ENCODE measurements around the gene ENTPD2. TPM values are rescaled to one million over a fixed set of nuclear protein-coding genes. Genes with fewer than 3 reads are reported as not detected.
"Not testable (repeated sequence)": the region's sequence is repeated elsewhere in the genome, so short reads cannot be mapped to it uniquely, and the experiment has no call there.

Gene ENTPD2
- polyA plus RNA-seq, 2 donors: 1.5 to 1.6 TPM

GRCh38 chr9:137064880-137065164 is 11.0 kb upstream of the ENTPD2 start:
- Histone ChIP-seq H3K9me3 (ENCODE audit: control insufficient read depth in 2 of 2, insufficient read depth in 1 of 2, low read depth in 1 of 2, low read length in 1 of 2) (no peaks in the 10 kb centered on the region), H3K4me1 (ENCODE audit: control insufficient read depth in 2 of 2, insufficient read depth in 2 of 2, low read length in 1 of 2) (peaks cover 0 to 22% of the 10 kb centered on the region in 2 donors), H3K27me3 (ENCODE audit: control insufficient read depth in 1 of 2, insufficient read depth in 2 of 2, low read length in 2 of 2) (no peaks in the 10 kb centered on the region), H3K4me3 (ENCODE audit: low read depth in 1 of 2, low read length in 2 of 2) (no peak overlapping the region), H3K36me3 (ENCODE audit: control insufficient read depth in 2 of 2, insufficient read depth in 2 of 2, low read length in 1 of 2) (peaks cover 0 to 4% of the 10 kb centered on the region in 2 donors), H3K27ac (ENCODE audit: low read depth in 2 of 2, low read length in 1 of 2) (no peak overlapping the region)
- WGBS, 2 donors: 67 to 75% methylated on average over 11 to 12 of the region's 12 CpGs

- Histone ChIP-seq H3K9me3 (ENCODE audit: control insufficient read depth in 2 of 2, insufficient read depth in 1 of 2, low read depth in 1 of 2, low read length in 1 of 2) (no peaks in the 10 kb centered on the region), H3K27ac (ENCODE audit: low read depth in 2 of 2, low read length in 1 of 2) (no peak overlapping the region), H3K36me3 (ENCODE audit: control insufficient read depth in 2 of 2, insufficient read depth in 2 of 2, low read length in 1 of 2) (peaks cover 0 to 4% of the 10 kb centered on the region in 2 donors), H3K27me3 (ENCODE audit: control insufficient read depth in 1 of 2, insufficient read depth in 2 of 2, low read length in 2 of 2) (no peaks in the 10 kb centered on the region), H3K4me3 (ENCODE audit: low read depth in 1 of 2, low read length in 2 of 2) (no peak overlapping the region), H3K4me1 (ENCODE audit: control insufficient read depth in 2 of 2, insufficient read depth in 2 of 2, low read length in 1 of 2) (peaks cover 0 to 16% of the 10 kb centered on the region in 2 donors)
- WGBS, 2 donors: 43 to 46% methylated on average over 50 to 55 of the region's 55 CpGs
Observed at GRCh38 chr9:137064027-137064879, 10.4 kb upstream of the ENTPD2 start.

- 82% methylated on average over 25 to 26 of the region's 26 CpGs for WGBS, 2 donors
- Histone ChIP-seq H3K4me3 (ENCODE audit: low read depth in 1 of 2, low read length in 2 of 2) (no peak overlapping the region), H3K27ac (ENCODE audit: low read depth in 2 of 2, low read length in 1 of 2) (no peak overlapping the region), H3K36me3 (ENCODE audit: control insufficient read depth in 2 of 2, insufficient read depth in 2 of 2, low read length in 1 of 2) (peaks cover 0 to 4% of the 10 kb centered on the region in 2 donors), H3K9me3 (ENCODE audit: control insufficient read depth in 2 of 2, insufficient read depth in 1 of 2, low read depth in 1 of 2, low read length in 1 of 2) (no peaks in the 10 kb centered on the region), H3K27me3 (ENCODE audit: control insufficient read depth in 1 of 2, insufficient read depth in 2 of 2, low read length in 2 of 2) (no peaks in the 10 kb centered on the region), H3K4me1 (ENCODE audit: control insufficient read depth in 2 of 2, insufficient read depth in 2 of 2, low read length in 1 of 2) (peaks cover 0 to 8% of the 10 kb centered on the region in 2 donors)
Observed at GRCh38 chr9:137063311-137064026, 9.6 kb upstream of the ENTPD2 start.

- not testable (repeated sequence) for H3K27ac ChIP-seq (ENCODE audit: low read depth in 2 of 2, low read length in 1 of 2); H3K4me3 ChIP-seq (ENCODE audit: low read depth in 1 of 2, low read length in 2 of 2); H3K27me3 ChIP-seq (ENCODE audit: control insufficient read depth in 1 of 2, insufficient read depth in 2 of 2, low read length in 2 of 2); H3K4me1 ChIP-seq (ENCODE audit: control insufficient read depth in 2 of 2, insufficient read depth in 2 of 2, low read length in 1 of 2); H3K36me3 ChIP-seq (ENCODE audit: control insufficient read depth in 2 of 2, insufficient read depth in 2 of 2, low read length in 1 of 2); H3K9me3 ChIP-seq (ENCODE audit: control insufficient read depth in 2 of 2, insufficient read depth in 1 of 2, low read depth in 1 of 2, low read length in 1 of 2)
- 60 to 86% methylated on average over 4 to 9 of the region's 9 CpGs for WGBS, 2 donors
Observed at GRCh38 chr9:137062798-137063197, 8.9 kb upstream of the ENTPD2 start.

GRCh38 chr9:137062384-137062783 is 8.5 kb upstream of the ENTPD2 start:
- Histone ChIP-seq H3K9me3 (ENCODE audit: control insufficient read depth in 2 of 2, insufficient read depth in 1 of 2, low read depth in 1 of 2, low read length in 1 of 2) (no peaks in the 10 kb centered on the region), H3K4me3 (ENCODE audit: low read depth in 1 of 2, low read length in 2 of 2) (no peak overlapping the region), H3K27ac (ENCODE audit: low read depth in 2 of 2, low read length in 1 of 2) (no peak overlapping the region), H3K4me1 (ENCODE audit: control insufficient read depth in 2 of 2, insufficient read depth in 2 of 2, low read length in 1 of 2) (peaks cover 0 to 5% of the 10 kb centered on the region in 2 donors), H3K27me3 (ENCODE audit: control insufficient read depth in 1 of 2, insufficient read depth in 2 of 2, low read length in 2 of 2) (no peaks in the 10 kb centered on the region), H3K36me3 (ENCODE audit: control insufficient read depth in 2 of 2, insufficient read depth in 2 of 2, low read length in 1 of 2) (peaks cover 0 to 4% of the 10 kb centered on the region in 2 donors)
- WGBS, 2 donors: 46 to 79% methylated on average over 15 of the region's 15 CpGs

GRCh38 chr9:137058521-137059234 is 4.8 kb upstream of the ENTPD2 start:
- H3K36me3 ChIP-seq (ENCODE audit: control insufficient read depth in 2 of 2, insufficient read depth in 2 of 2, low read length in 1 of 2): no peaks in the 10 kb centered on the region
- 86 to 91% methylated on average over 9 of the region's 9 CpGs for WGBS, 2 donors
- no peaks in the 10 kb centered on the region for H3K9me3 ChIP-seq (ENCODE audit: control insufficient read depth in 2 of 2, insufficient read depth in 1 of 2, low read depth in 1 of 2, low read length in 1 of 2)
- H3K27ac ChIP-seq (ENCODE audit: low read depth in 2 of 2, low read length in 1 of 2): no peak overlapping the region
- H3K27me3 ChIP-seq (ENCODE audit: control insufficient read depth in 1 of 2, insufficient read depth in 2 of 2, low read length in 2 of 2): no peaks in the 10 kb centered on the region
- H3K4me1 ChIP-seq (ENCODE audit: control insufficient read depth in 2 of 2, insufficient read depth in 2 of 2, low read length in 1 of 2): peaks cover 4 to 21% of the 10 kb centered on the region in 2 donors
- H3K4me3 ChIP-seq (ENCODE audit: low read depth in 1 of 2, low read length in 2 of 2): no peak overlapping the region

- Histone ChIP-seq H3K9me3 (ENCODE audit: control insufficient read depth in 2 of 2, insufficient read depth in 1 of 2, low read depth in 1 of 2, low read length in 1 of 2) (no peaks in the 10 kb centered on the region), H3K4me1 (ENCODE audit: control insufficient read depth in 2 of 2, insufficient read depth in 2 of 2, low read length in 1 of 2) (peaks cover 4 to 28% of the 10 kb centered on the region in 2 donors)
- 58 to 64% methylated on average over 16 of the region's 16 CpGs for WGBS, 2 donors
Observed at GRCh38 chr9:137057545-137057944, 3.7 kb upstream of the ENTPD2 start.

GRCh38 chr9:137056739-137057415 is 3.0 kb upstream of the ENTPD2 start:
- Histone ChIP-seq H3K4me3 (ENCODE audit: low read depth in 1 of 2, low read length in 2 of 2) (no peak overlapping the region), H3K9me3 (ENCODE audit: control insufficient read depth in 2 of 2, insufficient read depth in 1 of 2, low read depth in 1 of 2, low read length in 1 of 2) (no peaks in the 10 kb centered on the region), H3K36me3 (ENCODE audit: control insufficient read depth in 2 of 2, insufficient read depth in 2 of 2, low read length in 1 of 2) (no peaks in the 10 kb centered on the region), H3K4me1 (ENCODE audit: control insufficient read depth in 2 of 2, insufficient read depth in 2 of 2, low read length in 1 of 2) (peaks cover 4 to 27% of the 10 kb centered on the region in 2 donors), H3K27me3 (ENCODE audit: control insufficient read depth in 1 of 2, insufficient read depth in 2 of 2, low read length in 2 of 2) (no peaks in the 10 kb centered on the region), H3K27ac (ENCODE audit: low read depth in 2 of 2, low read length in 1 of 2) (no peak overlapping the region)
- WGBS, 2 donors: 70 to 79% methylated on average over 17 of the region's 17 CpGs

More at GRCh38 chr9:137057545-137057944, 3.7 kb upstream of the ENTPD2 start:
- no peaks in the 10 kb centered on the region for H3K36me3 ChIP-seq (ENCODE audit: control insufficient read depth in 2 of 2, insufficient read depth in 2 of 2, low read length in 1 of 2)
- no peak overlapping the region for H3K27ac ChIP-seq (ENCODE audit: low read depth in 2 of 2, low read length in 1 of 2)
- H3K27me3 ChIP-seq (ENCODE audit: control insufficient read depth in 1 of 2, insufficient read depth in 2 of 2, low read length in 2 of 2): no peaks in the 10 kb centered on the region
- H3K4me3 ChIP-seq (ENCODE audit: low read depth in 1 of 2, low read length in 2 of 2): no peak overlapping the region

Data from esophagus (tissue), 2 donors.